Measurements from ENCODE around the gene MED25. TPM values are rescaled to one million over a fixed set of nuclear protein-coding genes. Genes with fewer than 3 reads are reported as not detected.

The MED25 gene
- total and polyA plus RNA-seq, 9 of the 15 experiments (the other 6 are each of a cell fraction or from before 2014, with no cell fraction given), result 4.1 to 93.9 (median 19.3) TPM

- TF ChIP-seq ARID4B (CRISPR knock-in tag; IDR thresholded peaks at IDR 0.05) (no peak), TCFL5 (CRISPR knock-in tag; conservative IDR thresholded peaks at IDR 0.05) (no peak), ZNF280A (IDR thresholded peaks at IDR 0.05; ENCODE audit: low read depth, partially characterized antibody) (no peak), ZKSCAN8 (CRISPR knock-in tag; IDR thresholded peaks at IDR 0.05) (no peak), BCL6 (CRISPR knock-in tag; IDR thresholded peaks at IDR 0.05) (no peak; the same call in 1 of the 2 replicates), BDP1 (IDR thresholded peaks at IDR 0.05; ENCODE audit: insufficient read depth, insufficient read length) (no peak), ZNF274 (IDR thresholded peaks at IDR 0.05; ENCODE audit: borderline replicate concordance, low read depth, low read length) (no peak), HMBOX1 (IDR thresholded peaks at IDR 0.05) (no peak), DNMT1 (IDR thresholded peaks at IDR 0.05) (no peak), SAFB (IDR thresholded peaks at IDR 0.05; ENCODE audit: borderline replicate concordance, low read depth, low read length) (no peak), RFX7 (CRISPR knock-in tag; IDR thresholded peaks at IDR 0.05) (no peak), MAFG (tag; conservative IDR thresholded peaks at IDR 0.05) (no peak), GATA2 (CRISPR knock-in tag; IDR thresholded peaks at IDR 0.05) (no peak), ZNF232 (CRISPR knock-in tag; IDR thresholded peaks at IDR 0.05) (no peak; the same call in 1 of the 2 replicates), ZNF165 (CRISPR knock-in tag; IDR thresholded peaks at IDR 0.05; ENCODE audit: borderline replicate concordance) (no peak), TEAD4 (IDR thresholded peaks at IDR 0.05; ENCODE audit: low read length) (no peak), TEAD4 (CRISPR knock-in tag; IDR thresholded peaks at IDR 0.05; ENCODE audit: borderline replicate concordance) (no peak)
Measured at GRCh38 chr19:49817964-49818648, at the start of gene MED25 (continued).

All from K562 (cell line).